ENCODE measurements around the gene NFE2L3.

NFE2L3 gene

DNA sequence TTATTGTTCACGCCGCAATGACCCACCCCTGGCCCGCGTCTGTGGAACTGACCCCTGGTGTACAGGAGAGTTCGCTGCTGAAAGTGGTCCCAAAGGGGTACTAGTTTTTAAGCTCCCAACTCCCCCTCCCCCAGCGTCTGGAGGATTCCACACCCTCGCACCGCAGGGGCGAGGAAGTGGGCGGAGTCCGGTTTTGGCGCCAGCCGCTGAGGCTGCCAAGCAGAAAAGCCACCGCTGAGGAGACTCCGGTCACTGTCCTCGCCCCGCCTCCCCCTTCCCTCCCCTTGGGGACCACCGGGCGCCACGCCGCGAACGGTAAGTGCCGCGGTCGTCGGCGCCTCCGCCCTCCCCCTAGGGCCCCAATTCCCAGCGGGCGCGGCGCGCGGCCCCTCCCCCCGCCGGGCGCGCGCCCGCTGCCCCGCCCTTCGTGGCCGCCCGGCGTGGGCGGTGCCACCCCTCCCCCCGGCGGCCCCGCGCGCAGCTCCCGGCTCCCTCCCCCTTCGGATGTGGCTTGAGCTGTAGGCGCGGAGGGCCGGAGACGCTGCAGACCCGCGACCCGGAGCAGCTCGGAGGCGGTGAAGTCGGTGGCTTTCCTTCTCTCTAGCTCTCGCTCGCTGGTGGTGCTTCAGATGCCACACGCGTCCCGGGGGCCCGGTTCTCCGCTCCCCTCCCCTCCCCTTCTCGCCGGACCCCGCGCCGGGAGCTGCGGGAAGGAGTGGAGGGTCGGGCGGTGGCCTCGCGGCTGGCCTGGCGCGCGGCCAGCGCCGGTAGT is 49.4 kb downstream of the NFE2L3 start, which contains the start of gene CBX3:
Gene CBX3, plus strand, starts transcription at position 499 of the 772 bp plus-strand sequence. CDS start 1,254 bp downstream, outside the sequence.
- peak; percentile 73 for DNase-seq

DNA sequence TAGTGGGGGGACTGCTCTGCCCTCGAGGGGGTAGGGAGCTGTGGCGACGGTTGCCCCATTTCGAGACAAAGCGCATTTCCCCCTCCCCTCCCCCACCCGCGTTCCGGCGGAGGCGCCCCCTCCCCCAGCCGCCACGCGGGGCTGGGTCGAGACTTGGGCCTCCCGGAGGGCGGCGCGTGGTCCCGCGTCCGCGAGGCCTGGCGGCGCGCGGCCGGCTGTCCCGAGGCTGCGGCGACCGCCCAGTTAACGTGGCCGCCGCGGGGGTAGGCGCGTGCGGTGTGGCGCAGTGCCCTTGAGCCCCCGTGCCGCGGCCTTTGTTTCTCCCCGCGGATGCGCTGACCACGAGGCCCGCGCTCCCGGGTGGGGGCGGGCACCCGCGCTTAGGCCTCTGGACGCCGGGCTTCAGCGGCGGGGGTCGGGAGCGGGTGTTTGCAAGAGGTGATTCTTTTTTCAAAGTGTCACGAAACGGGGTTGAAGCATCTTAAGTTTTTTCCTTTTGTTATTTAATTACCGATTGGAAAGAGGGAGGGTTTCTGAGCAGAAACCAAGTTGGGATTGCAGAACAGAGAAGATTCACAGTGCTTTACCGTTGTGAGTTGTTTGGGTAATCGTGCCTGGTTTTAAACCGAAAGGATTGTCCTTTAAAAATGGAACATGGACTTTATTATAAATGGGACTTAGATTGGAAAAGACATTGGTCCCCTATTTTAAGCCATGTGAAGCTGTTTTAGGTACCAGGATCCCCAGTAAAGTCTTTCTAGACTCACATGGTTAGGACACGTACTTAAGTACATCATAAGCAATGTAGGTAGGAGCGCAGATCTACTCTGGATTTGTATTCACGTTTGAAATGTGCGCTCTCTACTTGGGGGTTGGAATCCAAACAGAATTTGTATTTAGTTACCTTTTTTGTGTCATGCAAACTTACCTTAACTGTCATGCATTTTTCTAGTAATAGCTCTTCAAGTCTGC is 50.3 kb downstream of the NFE2L3 start:
- peak; percentile 58 for DNase-seq

DNA sequence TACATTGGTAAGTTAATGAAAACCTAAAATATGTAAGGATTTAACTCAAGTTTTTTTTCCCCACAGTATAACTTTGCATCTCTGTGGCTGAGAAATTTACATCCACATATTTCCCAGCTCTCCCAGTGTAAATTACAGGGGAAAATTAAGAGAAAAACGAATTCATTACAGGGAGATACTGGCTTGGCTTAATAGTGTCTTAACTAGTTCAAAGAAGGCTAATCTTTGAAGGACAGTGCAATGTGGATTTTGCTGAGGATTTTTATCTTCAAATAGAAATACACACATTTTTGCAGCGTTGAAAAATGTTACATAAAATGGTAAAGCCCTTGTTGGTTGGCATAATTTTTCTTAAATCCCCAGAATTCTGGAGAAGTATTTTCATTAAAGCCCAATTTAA is 51.0 kb downstream of the NFE2L3 start:
- DNase-seq: no peak

DNA sequence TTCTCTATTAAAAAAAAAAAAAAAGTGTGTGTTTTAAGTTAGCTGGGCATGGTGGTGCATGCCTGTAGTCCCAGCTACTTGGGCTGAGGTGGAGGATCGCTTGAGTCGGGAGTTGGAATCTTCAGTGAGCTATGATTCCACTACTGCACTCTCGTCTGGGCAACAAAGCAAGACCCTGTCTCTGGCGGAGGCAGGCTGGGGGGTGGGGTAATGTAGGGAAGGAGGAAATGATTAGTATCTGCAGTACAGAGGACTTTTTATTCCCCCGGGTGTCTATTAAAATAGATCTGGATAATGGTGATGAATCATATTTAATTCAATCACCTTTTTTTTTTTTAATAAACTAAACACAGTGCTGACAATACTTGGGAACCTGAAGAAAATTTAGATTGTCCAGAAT is 56.0 kb downstream of the NFE2L3 start:
- DNase-seq: no peak

DNA sequence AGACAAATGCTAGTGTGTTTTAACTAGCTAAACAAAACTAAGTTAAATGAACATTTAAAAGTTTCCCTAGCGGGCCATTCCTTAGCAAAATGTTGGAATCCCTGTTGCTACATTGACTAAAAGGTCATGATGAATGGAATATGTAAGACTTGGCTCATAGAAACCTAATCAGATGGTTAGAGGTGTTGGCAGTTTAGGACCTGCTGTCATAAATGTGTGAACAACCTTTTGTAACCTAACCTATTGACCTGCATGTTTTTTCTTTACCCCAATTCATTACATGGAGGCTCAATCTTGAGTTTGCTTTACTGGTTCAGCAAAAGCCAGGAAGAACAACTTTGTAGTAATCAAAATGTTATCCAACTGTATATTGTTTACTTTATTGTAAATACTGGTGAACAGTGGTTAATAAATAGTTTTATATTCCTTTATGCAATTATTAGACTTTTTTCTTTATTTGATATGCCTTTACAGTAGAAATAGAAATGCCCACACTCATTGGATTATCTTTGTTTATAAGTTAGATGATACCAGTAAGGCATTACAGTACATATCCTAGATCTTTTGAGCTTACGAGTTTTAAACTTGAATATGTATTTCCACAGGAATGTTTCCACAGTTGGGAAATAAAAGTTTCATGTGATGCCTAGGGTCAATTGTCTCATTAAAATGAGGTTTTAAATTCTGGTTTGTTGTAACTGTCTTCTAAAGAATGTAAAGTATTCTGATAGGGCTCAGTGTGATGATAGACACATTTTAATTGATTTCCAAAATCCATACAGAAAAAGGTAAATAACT is 61.1 kb downstream of the NFE2L3 start:
- DNase-seq: no peak

DNA sequence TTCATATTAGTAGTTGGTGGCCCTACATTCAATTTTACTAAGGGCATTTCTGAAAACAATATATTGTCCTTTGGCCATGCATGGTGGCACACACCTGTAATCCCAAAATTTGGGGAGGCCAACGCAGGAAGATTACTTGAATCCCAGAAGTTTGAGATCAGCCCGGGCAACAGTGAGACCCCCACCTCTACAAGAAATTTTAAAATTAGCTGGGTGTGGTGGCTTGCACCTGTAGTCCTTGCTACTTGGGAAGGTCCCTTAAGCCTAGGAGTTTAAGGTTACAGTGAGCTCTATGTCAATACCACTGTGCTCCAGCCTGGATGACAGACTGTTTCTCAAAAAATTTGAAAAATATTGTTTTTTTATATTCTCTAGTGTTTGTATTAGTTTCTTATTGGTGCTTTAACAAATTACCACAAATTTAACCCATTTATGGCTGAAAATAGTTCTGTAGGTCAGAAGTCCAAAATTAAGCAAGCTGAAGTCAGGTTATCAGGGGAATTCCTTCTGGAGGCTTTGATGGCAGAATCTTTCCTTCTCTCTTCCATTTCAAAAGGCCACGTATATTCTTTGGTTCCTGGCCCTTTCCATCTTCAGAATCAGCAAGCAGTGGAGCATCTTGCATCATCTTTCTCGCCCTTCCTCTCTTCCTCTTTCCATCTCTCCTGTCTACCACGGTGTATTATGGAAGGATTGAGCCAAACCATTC is 62.0 kb downstream of the NFE2L3 start:
- DNase-seq: no peak

DNA sequence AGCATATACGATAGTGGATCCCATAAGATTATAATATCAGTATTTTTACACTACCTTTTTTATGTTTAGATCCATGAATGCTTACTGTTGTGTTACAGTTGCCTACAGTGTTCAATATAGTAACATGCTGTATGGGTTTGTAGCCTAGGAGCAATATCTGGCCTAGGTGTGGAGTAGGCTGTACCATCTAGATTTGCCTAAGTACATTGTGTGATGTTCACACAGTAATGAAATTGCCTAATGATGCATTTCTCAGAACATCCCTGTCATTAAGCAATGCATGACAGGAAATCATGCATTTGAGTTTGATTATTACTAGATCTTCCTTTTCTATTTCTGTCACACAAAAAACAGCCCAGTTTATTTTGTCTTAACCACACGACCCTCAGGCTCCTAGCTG is 64.1 kb downstream of the NFE2L3 start:
- no peak for DNase-seq

DNA sequence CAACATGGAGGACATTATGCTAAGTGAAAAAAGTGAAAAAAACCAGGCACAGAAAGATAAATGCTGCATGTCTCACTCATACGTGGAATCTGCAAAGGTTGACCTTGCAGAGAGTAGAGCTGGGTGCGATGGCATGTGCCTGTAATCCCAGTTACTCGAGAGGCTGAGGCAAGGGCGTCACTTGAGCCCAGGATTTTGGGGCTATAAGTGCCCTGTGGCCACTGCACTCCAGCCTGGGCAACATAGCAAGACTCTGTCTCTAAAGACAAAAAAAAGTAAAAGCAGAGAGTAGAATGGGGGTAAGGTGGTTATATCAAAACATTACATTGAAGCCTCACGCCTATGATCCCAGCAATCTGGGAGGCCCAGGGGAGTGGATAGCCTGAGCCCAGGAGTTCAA is 72.4 kb downstream of the NFE2L3 start:
- DNase-seq: no peak

DNA sequence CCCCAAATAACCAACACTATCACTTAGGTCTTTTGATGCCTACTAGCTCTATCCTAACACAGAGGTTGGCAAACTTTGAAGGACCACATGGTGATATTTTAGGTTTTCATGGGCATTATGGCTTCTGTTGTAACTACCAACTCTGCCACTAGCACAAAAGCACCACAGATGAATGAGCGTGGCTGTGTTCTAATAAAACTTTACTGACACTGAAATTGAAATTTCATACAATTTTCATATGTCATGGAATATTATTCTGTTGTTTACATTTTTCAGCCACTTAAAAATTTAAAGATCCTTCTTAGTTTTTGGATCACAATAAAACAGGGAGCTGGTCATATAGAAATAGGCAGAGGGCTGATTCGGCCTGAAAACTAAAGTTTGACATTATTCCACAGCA is 76.0 kb downstream of the NFE2L3 start:
- DNase-seq: no peak

DNA sequence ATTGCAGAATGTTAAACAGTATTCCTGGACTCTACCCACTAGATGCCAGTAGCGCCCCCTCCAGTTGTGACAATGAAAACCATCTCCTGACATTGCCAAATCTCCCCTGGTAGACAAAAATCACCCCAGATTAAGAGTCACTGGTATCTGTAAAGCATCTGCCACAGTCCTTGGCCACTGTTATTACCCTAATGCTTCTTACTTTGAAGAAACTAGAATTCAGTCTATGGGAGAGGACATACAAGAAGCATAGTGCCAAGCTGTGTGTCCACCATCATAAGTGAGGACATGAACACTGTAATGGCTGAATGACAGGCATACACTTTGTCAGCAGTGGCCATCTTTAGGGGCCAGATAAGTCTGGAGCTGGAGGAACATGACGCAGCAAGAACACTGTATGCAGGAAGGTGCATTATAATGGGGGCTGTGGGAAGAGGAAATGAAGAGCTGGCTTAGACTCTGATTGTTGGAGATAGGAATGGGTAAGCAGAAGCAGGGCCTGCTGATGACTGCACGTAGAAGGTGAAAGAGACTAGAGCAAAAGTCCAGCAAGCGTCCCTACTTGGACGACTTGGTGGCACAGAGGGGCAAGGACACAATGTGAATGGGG is 82.0 kb downstream of the NFE2L3 start:
- DNase-seq: no peak

Measured in activated T-cell treated with anti-CD3 and anti-CD28 coated beads for 4 hours (primary cell).